Measurements from ENCODE around the gene COL17A1.

The COL17A1 gene

DNA sequence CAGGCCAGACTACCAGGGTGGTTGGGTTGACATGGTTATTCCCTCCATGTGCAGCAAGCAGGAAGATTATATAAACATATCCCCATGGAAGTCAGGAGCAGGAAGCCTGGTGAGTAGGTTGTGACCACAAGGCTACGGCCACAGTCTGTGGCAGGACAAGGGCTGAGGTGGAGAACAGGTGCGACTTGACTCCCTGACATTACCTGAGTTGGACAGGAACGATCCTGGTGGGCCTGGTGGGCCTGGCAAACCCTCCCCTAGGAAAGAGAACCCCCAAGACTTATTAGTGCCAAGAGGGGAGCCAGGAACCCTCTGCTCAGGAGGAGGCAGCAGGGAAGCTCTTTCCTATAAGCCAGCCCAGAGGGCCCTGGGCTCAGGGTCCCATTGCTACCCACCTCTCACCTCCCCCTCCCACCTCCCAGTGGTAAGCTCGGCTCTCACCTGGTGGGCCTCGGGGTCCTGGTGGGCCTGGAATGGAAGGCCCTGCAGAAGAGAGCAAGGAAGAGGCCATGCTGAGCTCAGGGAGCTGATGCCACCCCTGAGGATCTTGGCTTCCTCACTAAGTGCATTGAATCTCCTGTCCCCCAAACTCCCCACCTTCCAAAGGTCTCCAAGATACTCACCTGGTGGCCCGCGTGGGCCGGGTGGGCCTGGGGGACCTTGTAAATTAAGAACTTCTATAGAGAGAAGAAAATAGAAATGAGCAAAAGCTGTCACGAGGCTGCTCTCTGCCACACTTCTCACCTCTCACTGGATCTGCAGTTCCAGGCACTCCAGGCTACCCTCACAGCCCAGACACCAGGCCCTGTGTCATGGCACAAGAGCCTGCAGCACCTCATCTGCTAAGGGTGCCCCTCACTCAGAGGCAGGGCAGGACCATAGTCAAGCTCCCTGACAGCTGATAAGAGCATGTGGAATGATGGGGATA lies 44.6 kb downstream of the COL17A1 start:
- no peaks in the 10 kb centered on the region for H4K20me1 ChIP-seq (ENCODE audit: insufficient read depth, low read length)
- no peaks in the 10 kb centered on the region for H3K9me3 ChIP-seq (replicated peaks; ENCODE audit: insufficient read depth, low read length)
- H3K9me2 ChIP-seq (replicated peaks; ENCODE audit: insufficient read depth, low read length): no peaks in the 10 kb centered on the region
- H2AFZ ChIP-seq (ENCODE audit: low read length): no peak overlapping the region
- H3F3A ChIP-seq (ENCODE audit: insufficient read depth, low read length): no peaks in the 10 kb centered on the region
- H3K4me2 ChIP-seq (ENCODE audit: low read depth, low read length): no peak overlapping the region
- H3K9ac ChIP-seq (ENCODE audit: low read length): no peak overlapping the region
- H3K27ac ChIP-seq (ENCODE audit: low read length): no peak overlapping the region
- no peak for DNase-seq
- no peak for TF ChIP-seq EZH2phosphoT487 (IDR thresholded peaks at IDR 0.05; ENCODE audit: low read length)
- TF ChIP-seq EZH2 (optimal IDR thresholded peaks at IDR 0.05; ENCODE audit: low read depth, low read length): no peak
- TF ChIP-seq, protein P1, sequence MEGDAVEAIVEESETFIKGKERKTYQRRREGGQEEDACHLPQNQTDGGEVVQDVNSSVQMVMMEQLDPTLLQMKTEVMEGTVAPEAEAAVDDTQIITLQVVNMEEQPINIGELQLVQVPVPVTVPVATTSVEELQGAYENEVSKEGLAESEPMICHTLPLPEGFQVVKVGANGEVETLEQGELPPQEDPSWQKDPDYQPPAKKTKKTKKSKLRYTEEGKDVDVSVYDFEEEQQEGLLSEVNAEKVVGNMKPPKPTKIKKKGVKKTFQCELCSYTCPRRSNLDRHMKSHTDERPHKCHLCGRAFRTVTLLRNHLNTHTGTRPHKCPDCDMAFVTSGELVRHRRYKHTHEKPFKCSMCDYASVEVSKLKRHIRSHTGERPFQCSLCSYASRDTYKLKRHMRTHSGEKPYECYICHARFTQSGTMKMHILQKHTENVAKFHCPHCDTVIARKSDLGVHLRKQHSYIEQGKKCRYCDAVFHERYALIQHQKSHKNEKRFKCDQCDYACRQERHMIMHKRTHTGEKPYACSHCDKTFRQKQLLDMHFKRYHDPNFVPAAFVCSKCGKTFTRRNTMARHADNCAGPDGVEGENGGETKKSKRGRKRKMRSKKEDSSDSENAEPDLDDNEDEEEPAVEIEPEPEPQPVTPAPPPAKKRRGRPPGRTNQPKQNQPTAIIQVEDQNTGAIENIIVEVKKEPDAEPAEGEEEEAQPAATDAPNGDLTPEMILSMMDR (IDR thresholded peaks at IDR 0.05; ENCODE audit: low read length): no peak
- no peaks in the 10 kb centered on the region for H3K4me1 ChIP-seq (ENCODE audit: low read length)
- no peaks in the 10 kb centered on the region for H3K79me2 ChIP-seq (ENCODE audit: low read length)
- no peaks in the 10 kb centered on the region for H3K27me3 ChIP-seq (replicated peaks; ENCODE audit: insufficient read depth, low read length)
- no peaks in the 10 kb centered on the region for H3K36me3 ChIP-seq (replicated peaks; ENCODE audit: insufficient read depth, low read length)
- no peak overlapping the region for H3K4me3 ChIP-seq (ENCODE audit: low read length)

DNA sequence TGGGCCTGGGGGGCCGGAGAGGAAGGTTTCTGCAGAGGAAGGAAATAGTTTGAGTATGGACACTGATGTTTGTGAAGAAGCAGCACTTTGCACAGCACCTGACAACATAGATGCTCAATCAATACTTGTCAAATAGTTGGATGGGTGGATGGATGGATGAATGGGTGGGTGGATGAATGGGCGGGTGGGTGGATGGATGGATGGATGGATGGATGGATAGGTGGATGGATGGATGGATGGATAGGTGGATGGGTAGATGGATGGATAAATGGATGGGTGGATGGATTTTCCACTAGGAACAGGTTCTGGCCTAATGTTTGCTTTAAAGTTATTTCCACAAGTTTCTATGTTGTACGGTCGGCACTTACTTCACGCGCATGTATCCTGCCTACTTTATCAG lies 45.3 kb downstream of the COL17A1 start:
- H3K4me3 ChIP-seq (ENCODE audit: low read length): no peak overlapping the region
- H3K27ac ChIP-seq (ENCODE audit: low read length): no peak overlapping the region
- no peaks in the 10 kb centered on the region for H3F3A ChIP-seq (ENCODE audit: insufficient read depth, low read length)
- TF ChIP-seq EZH2 (optimal IDR thresholded peaks at IDR 0.05; ENCODE audit: low read depth, low read length) (no peak), EZH2phosphoT487 (IDR thresholded peaks at IDR 0.05; ENCODE audit: low read length) (no peak)
- TF ChIP-seq, protein P1 (IDR thresholded peaks at IDR 0.05; ENCODE audit: low read length): no peak
- H3K9ac ChIP-seq (ENCODE audit: low read length): no peak overlapping the region
- H3K4me1 ChIP-seq (ENCODE audit: low read length): no peaks in the 10 kb centered on the region
- no peaks in the 10 kb centered on the region for H4K20me1 ChIP-seq (ENCODE audit: insufficient read depth, low read length)
- H3K4me2 ChIP-seq (ENCODE audit: low read depth, low read length): no peak overlapping the region
- H3K9me3 ChIP-seq (replicated peaks; ENCODE audit: insufficient read depth, low read length): no peaks in the 10 kb centered on the region
- no peak for DNase-seq
- no peaks in the 10 kb centered on the region for H3K79me2 ChIP-seq (ENCODE audit: low read length)
- no peak overlapping the region for H2AFZ ChIP-seq (ENCODE audit: low read length)
- no peaks in the 10 kb centered on the region for H3K9me2 ChIP-seq (replicated peaks; ENCODE audit: insufficient read depth, low read length)
- H3K36me3 ChIP-seq (replicated peaks; ENCODE audit: insufficient read depth, low read length): no peaks in the 10 kb centered on the region
- no peaks in the 10 kb centered on the region for H3K27me3 ChIP-seq (replicated peaks; ENCODE audit: insufficient read depth, low read length)

DNA sequence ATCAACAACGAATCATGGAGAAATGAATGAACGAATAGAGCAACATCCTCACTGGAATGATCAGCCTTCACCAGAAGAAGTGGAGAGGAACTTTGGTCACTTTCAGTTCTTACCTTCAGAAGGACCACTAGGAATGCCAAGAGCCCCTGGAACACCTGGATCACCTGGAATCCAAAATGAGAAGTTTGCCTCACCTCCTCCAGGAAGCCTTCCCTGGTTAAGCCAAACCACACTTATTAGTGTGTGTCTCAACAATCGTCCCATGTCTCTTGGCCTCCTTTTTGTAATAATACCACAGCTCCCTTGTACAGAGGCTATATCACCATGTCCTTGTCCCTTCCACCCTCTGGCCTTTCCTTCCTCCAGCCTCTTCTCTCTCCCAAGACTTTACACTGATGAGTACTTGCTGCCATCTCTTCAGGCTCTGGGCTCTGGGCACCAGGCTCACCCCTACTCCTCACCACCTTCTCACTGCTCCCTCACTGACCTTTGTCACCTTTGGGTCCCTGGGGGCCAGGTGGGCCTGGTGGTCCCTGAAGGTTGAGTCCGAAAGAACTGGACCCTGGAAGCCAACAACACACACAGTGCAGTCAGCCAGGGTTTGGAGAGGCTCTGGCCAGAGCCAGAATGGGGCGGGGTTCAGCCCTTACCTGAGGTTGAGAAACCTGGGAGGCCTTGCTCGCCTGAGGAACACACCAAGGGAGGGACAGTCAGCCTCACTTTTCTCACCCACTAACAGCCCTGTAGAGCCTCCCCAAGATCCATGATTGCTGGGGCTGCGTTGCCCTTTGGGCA lies 46.5 kb downstream of the COL17A1 start:
- Histone ChIP-seq H3K9ac (ENCODE audit: low read length) (no peak overlapping the region), H3K9me2 (replicated peaks; ENCODE audit: insufficient read depth, low read length) (no peaks in the 10 kb centered on the region), H3K9me3 (replicated peaks; ENCODE audit: insufficient read depth, low read length) (no peaks in the 10 kb centered on the region), H3K4me1 (ENCODE audit: low read length) (no peaks in the 10 kb centered on the region), H2AFZ (ENCODE audit: low read length) (no peak overlapping the region), H3F3A (ENCODE audit: insufficient read depth, low read length) (no peaks in the 10 kb centered on the region), H3K27ac (ENCODE audit: low read length) (no peak overlapping the region), H3K4me3 (ENCODE audit: low read length) (no peak overlapping the region), H3K79me2 (ENCODE audit: low read length) (no peaks in the 10 kb centered on the region), H4K20me1 (ENCODE audit: insufficient read depth, low read length) (no peaks in the 10 kb centered on the region), H3K27me3 (replicated peaks; ENCODE audit: insufficient read depth, low read length) (no peaks in the 10 kb centered on the region), H3K4me2 (ENCODE audit: low read depth, low read length) (no peak overlapping the region), H3K36me3 (replicated peaks; ENCODE audit: insufficient read depth, low read length) (no peaks in the 10 kb centered on the region)
- TF ChIP-seq EZH2phosphoT487 (IDR thresholded peaks at IDR 0.05; ENCODE audit: low read length) (no peak), EZH2 (optimal IDR thresholded peaks at IDR 0.05; ENCODE audit: low read depth, low read length) (no peak)
- TF ChIP-seq, protein P1 (IDR thresholded peaks at IDR 0.05; ENCODE audit: low read length): no peak
- DNase-seq: no peak

All from MM.1S (cell line).